GM12878 (cell line): Measurements from ENCODE around the gene PAQR9. TPM values are rescaled to one million over a fixed set of nuclear protein-coding genes. Genes with fewer than 3 reads are reported as not detected.

Source experiments
- ATF7 ChIP-seq: fragments of 450-650 bp; IDR thresholded peaks from 2 replicates; pipeline ENCODE4 v1.6.1; 2016; ENCODE audit warnings: low read depth, mild to moderate bottlenecking
- BACH1 ChIP-seq: fragments of 450-650 bp; IDR thresholded peaks from 2 replicates; pipeline ENCODE4 v1.6.1; 2017; ENCODE audit warnings: mild to moderate bottlenecking, borderline replicate concordance
- BCL11A ChIP-seq: IDR thresholded peaks from 2 replicates; pipeline ENCODE4 v1.6.1; 2011; ENCODE audit warnings: low read depth, low read length
- BHLHE40 ChIP-seq, 2 experiments: fragments of 450-650 bp in 1 of 2; IDR thresholded peaks; 2 replicates each; pipeline ENCODE4 v1.6.1; 2011 to 2017; ENCODE audit warnings: low read depth in 2 of 2, borderline replicate concordance in 1 of 2, improper control_type of control experiment in 1 of 2, low read length in 1 of 2, mild to moderate bottlenecking in 1 of 2
- CEBPB ChIP-seq, 2 experiments: fragments of 150-350 bp in 1 of 2; IDR thresholded peaks; 2 replicates each; pipeline ENCODE4 v1.6.1; 2012 to 2014; ENCODE audit warnings: low read depth in 2 of 2, low read length in 2 of 2, borderline replicate concordance in 1 of 2, inconsistent platforms in 1 of 2
- CHD4 ChIP-seq: fragments of 200-600 bp; sonication (generic); IDR thresholded peaks from 2 replicates; pipeline ENCODE4 v1.6.1; 2016; ENCODE audit warnings: mild to moderate bottlenecking
- FOXM1 ChIP-seq: IDR thresholded peaks from 2 replicates; pipeline ENCODE4 v1.6.1; 2012; ENCODE audit warnings: low read depth, mild to moderate bottlenecking, inconsistent platforms, low read length, moderate library complexity
- GATAD2B ChIP-seq: fragments of 450-650 bp; conservative IDR thresholded peaks from 2 replicates; pipeline ENCODE4 v1.6.1; 2017; ENCODE audit warnings: low read depth, mild to moderate bottlenecking, moderate library complexity
- KAT2A ChIP-seq: conservative IDR thresholded peaks from 2 replicates; pipeline ENCODE4 v1.6.1; 2011; ENCODE audit warnings: low read depth, low read length; ENCODE audit not compliant: control insufficient read depth
- LARP7 ChIP-seq: fragments of 450-650 bp; IDR thresholded peaks from 2 replicates; pipeline ENCODE4 v1.6.1; 2017; ENCODE audit warnings: mild to moderate bottlenecking
- MAX ChIP-seq: IDR thresholded peaks from 2 replicates; pipeline ENCODE4 v1.6.1; 2012; ENCODE audit warnings: low read depth, low read length, improper control_type of control experiment
- MTA2 ChIP-seq: fragments of 450-650 bp; IDR thresholded peaks from 2 replicates; pipeline ENCODE4 v1.6.1; 2016; ENCODE audit warnings: low read depth, mild to moderate bottlenecking, moderate library complexity
- NFIC ChIP-seq: IDR thresholded peaks from 2 replicates; pipeline ENCODE4 v1.6.1; 2012; ENCODE audit warnings: low read depth, mild to moderate bottlenecking, inconsistent platforms, low read length, moderate library complexity
- NKRF ChIP-seq: fragments of 450-650 bp; conservative IDR thresholded peaks from 2 replicates; pipeline ENCODE4 v1.6.1; 2017; ENCODE audit warnings: mild to moderate bottlenecking, moderate library complexity
- NR2F1 ChIP-seq: fragments of 450-650 bp; conservative IDR thresholded peaks from 2 replicates; pipeline ENCODE4 v1.6.1; 2017; ENCODE audit warnings: mild to moderate bottlenecking
- PKNOX1 ChIP-seq: fragments of 450-650 bp; IDR thresholded peaks from 2 replicates; pipeline ENCODE4 v1.6.1; 2016; ENCODE audit warnings: mild to moderate bottlenecking
- PRDM15 ChIP-seq: fragments of 450-650 bp; formaldehyde crosslinking; IDR thresholded peaks from 2 replicates; pipeline ENCODE4 v1.4.0; 2020; ENCODE audit warnings: mild to moderate bottlenecking, moderate library complexity
- RELA ChIP-seq: fragments of 450-650 bp; IDR thresholded peaks from 2 replicates; pipeline ENCODE4 v1.8.0; 2014; ENCODE audit warnings: borderline replicate concordance; ENCODE audit not compliant: partially characterized antibody
- RELB ChIP-seq: fragments of 450-650 bp; IDR thresholded peaks from 2 replicates; pipeline ENCODE4 v1.6.1; 2017; ENCODE audit warnings: low read depth, mild to moderate bottlenecking, moderate library complexity
- SIN3A ChIP-seq: IDR thresholded peaks from 2 replicates; pipeline ENCODE4 v1.6.1; 2012; ENCODE audit warnings: low read depth, low read length, improper control_type of control experiment
- SPI1 ChIP-seq: IDR thresholded peaks from 2 replicates; pipeline ENCODE4 v1.6.1; 2011; ENCODE audit warnings: low read depth, mild to moderate bottlenecking, low read length, moderate library complexity, borderline replicate concordance; ENCODE audit not compliant: insufficient read depth
- TCF7 ChIP-seq: IDR thresholded peaks from 2 replicates; pipeline ENCODE4 v1.6.1; 2014; ENCODE audit warnings: antibody characterized with exemption, borderline replicate concordance
- ZBED1 ChIP-seq: IDR thresholded peaks from 2 replicates; pipeline ENCODE4 v1.6.1; 2016; ENCODE audit warnings: borderline replicate concordance
- ZNF622 ChIP-seq: fragments of 450-650 bp; IDR thresholded peaks from 2 replicates; pipeline ENCODE4 v1.6.1; 2017; ENCODE audit warnings: mild to moderate bottlenecking, inconsistent platforms
- polyA plus RNA-seq, 11 experiments: library from polyadenylated mRNA; depleted of rRNA in 4 of 11; unstranded in 6 of 11; stranded (reverse) in 5 of 11; fragments of >200 nt; fragmentation: Nextera tagmentation in 4 of 11; fragmentation: Illumina TruSeq in 1 of 11; extraction: Ambion mirVana in 4 of 11; extraction: Trizol in 1 of 11; gene quantifications; 1 replicate in 1 of 11; 2 replicates in 10 of 11; pipeline versions ENCODE4 v1.2.1 to v1.2.3, GENCODE V29; 2011 to 2016; ENCODE audit warnings: inconsistent platforms in 2 of 11, missing spikeins in 2 of 11, low read depth in 1 of 11
- total RNA-seq, 4 experiments: library from RNA; depleted of rRNA in 3 of 4; stranded (reverse); fragments of >200 nt in 3 of 4; fragmentation: Illumina TruSeq in 1 of 4; extraction: Trizol in 1 of 4; gene quantifications; 2 replicates each; pipeline versions ENCODE4 v1.2.1 to v1.2.3, GENCODE V29; 2013 to 2021

PAQR9 gene
- total and polyA plus RNA-seq, 10 of the 15 experiments (the other 5 are each of a cell fraction or from before 2014, with no cell fraction given) = not detected

GRCh38 chr3:142990721-142991120 lies 27.2 kb upstream of the PAQR9 start (continued):
- TF ChIP-seq NKRF (0 out of 2 replicates have a peak, but pooled peaks have one; percentile 18), CEBPB (IDR thresholded peaks at IDR 0.05; ENCODE audit: borderline replicate concordance in 1 of 2, low read depth in 2 of 2, low read length in 2 of 2) (no peak), MAX (no peak), PRDM15 (no peak), LARP7 (no peak), SPI1 (peak; percentile 74), ZNF622 (no peak), BCL11A (peak; percentile 44; the same call in 1 of the 2 replicates), BACH1 (no peak), NFIC (peak; percentile 53), RELB (peak; percentile 93), PKNOX1 (peak; percentile 64; the same call in 1 of the 2 replicates), CHD4 (no peak), RELA (peak; percentile 49), BHLHE40 (IDR thresholded peaks at IDR 0.05; ENCODE audit: borderline replicate concordance in 1 of 2, low read depth in 2 of 2, low read length in 1 of 2) (0 out of 4 replicates have a peak, but pooled peaks have one; percentile 7 to 23), KAT2A (no peak), ZBED1 (no peak), TCF7 (no peak), NR2F1 (no peak; the same call in 1 of the 2 replicates), SIN3A (no peak), FOXM1 (peak; percentile 32; the same call in 1 of the 2 replicates), ATF7 (peak; percentile 69), GATAD2B (0 out of 2 replicates have a peak, but pooled peaks have one; percentile 79), MTA2 (peak; percentile 91)
